Tibial artery (tissue), 4 donors: ENCODE measurements around the gene CD38.
A peak's percentile ranks its signal among the peaks of the same experiment; 100 is the strongest.

ENCODE experiments used
- DNase-seq, 2 donors: peaks; one replicate each; pipeline ENCODE4 v3.0.0-alpha.2; 2019
- H3K27ac ChIP-seq, 2 donors: fragments of 200-600 bp; sonication (generic) in 1 of 2; 1 replicate in 1 of 2; 2 replicates in 1 of 2; pipeline ENCODE4 v1.5.1; 2018 to 2019; ENCODE audit warnings: mild to moderate bottlenecking in 1 of 2
- H3K27me3 ChIP-seq, 2 donors: fragments of 200-600 bp; sonication (generic) in 1 of 2; one replicate each; pipeline versions ENCODE4 v1.5.1 to v1.6.0; 2016 to 2019
- H3K36me3 ChIP-seq, 3 donors: fragments of 200-600 bp; sonication (generic) in 2 of 3; one replicate each; pipeline ENCODE4 v1.5.1; 2016 to 2019; ENCODE audit warnings: mild to moderate bottlenecking in 2 of 3
- H3K4me1 ChIP-seq, 4 donors: fragments of 200-600 bp; sonication (generic) in 2 of 4; 1 replicate in 3 of 4; 2 replicates in 1 of 4; pipeline ENCODE4 v1.5.1; 2016 to 2019
- H3K4me3 ChIP-seq, 2 donors: fragments of 200-600 bp; sonication (generic) in 1 of 2; 1 replicate in 1 of 2; 2 replicates in 1 of 2; pipeline ENCODE4 v1.5.1; 2018 to 2019; ENCODE audit warnings: mild to moderate bottlenecking in 2 of 2
- H3K9me3 ChIP-seq, 3 donors: fragments of 200-600 bp; sonication (generic) in 1 of 3; one replicate each; pipeline ENCODE4 v1.5.1; 2016 to 2019
- intact Hi-C: fragments of 100-400 bp; cut with DNase I; formaldehyde crosslinking; loops from one replicate; pipeline ENCODE4 v1.15.0; 2023; ENCODE audit warnings: low total_unique reads
- TF ChIP-seq, protein P1 (sequence below), 2 experiments: fragments of 200-600 bp in 1 of 2; fragments of 450-650 bp in 1 of 2; IDR thresholded peaks; one replicate each; pipeline ENCODE4 v1.5.1; 2017 to 2019; ENCODE audit warnings: antibody characterized with exemption in 2 of 2, mild to moderate bottlenecking in 1 of 2, moderate library complexity in 1 of 2

The CD38 gene

DNA sequence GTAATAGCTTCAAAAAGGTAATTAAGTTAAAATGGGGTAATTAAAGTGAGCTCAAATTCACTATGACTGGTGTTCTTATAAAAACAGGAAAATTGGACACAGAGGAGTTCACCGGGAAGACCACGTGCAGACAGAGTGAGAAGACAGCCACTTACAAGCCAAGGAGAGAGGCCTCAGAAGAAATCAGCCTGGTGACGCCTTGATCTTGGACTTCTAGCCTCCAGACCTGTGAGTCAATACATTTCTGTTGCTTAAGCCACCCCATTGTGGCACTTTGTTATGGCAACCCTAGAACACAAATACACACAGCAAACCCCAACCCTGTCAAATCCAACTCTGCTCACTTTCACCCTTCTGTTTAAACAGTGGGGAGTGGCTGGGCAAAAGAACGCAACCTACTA, 4.1 kb upstream of the CD38 start:
- H3K36me3 ChIP-seq: no peaks in the 10 kb centered on the region
- no peaks in the 10 kb centered on the region for H3K27me3 ChIP-seq
- H3K4me1 ChIP-seq: peaks cover 0 to 9% (median 4%) of the 10 kb centered on the region in 4 donors
- no peak for DNase-seq
- intact Hi-C loops: no loop called here
- no peak overlapping the region for H3K4me3 ChIP-seq
- no peak overlapping the region for H3K27ac ChIP-seq
- H3K9me3 ChIP-seq: no peaks in the 10 kb centered on the region
- TF ChIP-seq, protein P1, sequence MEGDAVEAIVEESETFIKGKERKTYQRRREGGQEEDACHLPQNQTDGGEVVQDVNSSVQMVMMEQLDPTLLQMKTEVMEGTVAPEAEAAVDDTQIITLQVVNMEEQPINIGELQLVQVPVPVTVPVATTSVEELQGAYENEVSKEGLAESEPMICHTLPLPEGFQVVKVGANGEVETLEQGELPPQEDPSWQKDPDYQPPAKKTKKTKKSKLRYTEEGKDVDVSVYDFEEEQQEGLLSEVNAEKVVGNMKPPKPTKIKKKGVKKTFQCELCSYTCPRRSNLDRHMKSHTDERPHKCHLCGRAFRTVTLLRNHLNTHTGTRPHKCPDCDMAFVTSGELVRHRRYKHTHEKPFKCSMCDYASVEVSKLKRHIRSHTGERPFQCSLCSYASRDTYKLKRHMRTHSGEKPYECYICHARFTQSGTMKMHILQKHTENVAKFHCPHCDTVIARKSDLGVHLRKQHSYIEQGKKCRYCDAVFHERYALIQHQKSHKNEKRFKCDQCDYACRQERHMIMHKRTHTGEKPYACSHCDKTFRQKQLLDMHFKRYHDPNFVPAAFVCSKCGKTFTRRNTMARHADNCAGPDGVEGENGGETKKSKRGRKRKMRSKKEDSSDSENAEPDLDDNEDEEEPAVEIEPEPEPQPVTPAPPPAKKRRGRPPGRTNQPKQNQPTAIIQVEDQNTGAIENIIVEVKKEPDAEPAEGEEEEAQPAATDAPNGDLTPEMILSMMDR (IDR thresholded peaks at IDR 0.05): no peak

DNA sequence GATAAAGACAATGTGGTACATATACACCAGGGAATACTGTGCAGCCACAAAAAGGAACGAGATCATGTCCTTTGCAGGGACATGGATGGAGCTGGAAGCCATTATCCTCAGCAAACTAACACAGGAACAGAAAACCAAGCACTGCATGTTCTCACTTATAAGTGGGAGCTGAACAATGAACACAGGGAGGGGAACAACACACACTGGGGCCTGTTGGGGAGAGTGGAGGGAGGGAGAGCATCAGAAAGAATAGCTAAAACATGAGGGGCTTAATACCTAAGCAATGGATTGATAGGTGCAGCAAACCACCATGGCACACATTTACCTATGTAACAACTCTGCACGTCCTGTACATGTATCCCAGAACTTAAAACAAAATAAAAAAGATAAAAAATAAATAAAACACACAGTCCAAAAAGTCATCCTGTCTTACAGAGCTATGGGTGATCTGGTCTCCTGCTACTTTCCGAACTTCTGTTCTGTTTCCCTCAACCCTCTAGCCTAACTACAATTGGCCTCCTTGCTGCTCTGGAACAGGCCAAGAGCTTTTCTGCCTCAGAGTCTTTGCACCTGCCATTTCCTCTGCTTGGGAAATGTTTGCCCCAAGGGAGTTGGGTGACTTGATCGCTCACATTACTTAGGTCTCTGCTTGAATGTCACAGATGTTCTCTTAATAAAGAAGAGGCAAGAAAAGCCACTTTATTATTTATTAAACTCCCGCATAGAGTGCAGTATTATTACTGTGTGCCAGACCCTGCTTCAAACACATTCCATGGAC, 1.1 kb upstream of the CD38 start:
- Histone ChIP-seq H3K4me3 (no peak overlapping the region), H3K9me3 (no peaks in the 10 kb centered on the region), H3K27ac (no peak overlapping the region), H3K27me3 (no peaks in the 10 kb centered on the region), H3K36me3 (no peaks in the 10 kb centered on the region), H3K4me1 (peaks cover 0 to 16% (median 6%) of the 10 kb centered on the region in 4 donors)
- TF ChIP-seq, protein P1 (IDR thresholded peaks at IDR 0.05): no peak
- DNase-seq: no peak
- intact Hi-C loops: no loop called here

DNA sequence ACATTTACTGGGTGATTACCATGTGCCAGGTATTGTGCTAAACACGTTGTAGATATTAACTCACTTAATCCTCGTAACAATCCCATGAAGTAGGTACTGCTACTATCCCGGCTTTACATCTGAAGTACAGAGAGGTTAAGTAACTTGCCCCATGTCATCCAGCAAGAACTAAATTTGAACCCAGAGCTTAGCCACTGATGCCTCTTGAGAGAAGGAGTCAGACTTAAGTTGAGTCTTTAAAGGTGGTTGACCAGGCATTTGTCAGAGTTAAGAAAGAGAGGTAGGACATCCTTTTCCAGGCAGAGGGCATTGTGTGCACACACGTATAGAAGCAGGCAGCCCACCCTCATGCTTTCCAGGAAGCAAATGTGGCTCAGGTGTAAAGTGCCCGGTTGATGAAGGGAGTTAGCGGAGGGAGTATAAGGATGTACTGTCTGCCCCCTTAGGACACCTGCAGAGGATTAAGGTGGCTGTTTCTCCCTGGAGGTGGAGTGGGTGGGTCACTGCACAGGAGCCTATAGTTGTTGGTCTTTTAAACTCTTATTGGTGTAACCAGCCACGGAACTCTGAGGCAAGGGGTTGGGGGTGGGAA, 335 bp upstream of the CD38 start:
- H3K9me3 ChIP-seq: no peaks in the 10 kb centered on the region
- no peaks in the 10 kb centered on the region for H3K36me3 ChIP-seq
- no peak overlapping the region for H3K27ac ChIP-seq
- H3K4me1 ChIP-seq: peaks cover 0 to 16% (median 6%) of the 10 kb centered on the region in 4 donors
- peak overlapping the region; percentile 53 to 62 for H3K4me3 ChIP-seq
- TF ChIP-seq, protein P1 (IDR thresholded peaks at IDR 0.05): no peak
- intact Hi-C loops: no loop called here
- no peak for DNase-seq
- no peaks in the 10 kb centered on the region for H3K27me3 ChIP-seq

DNA sequence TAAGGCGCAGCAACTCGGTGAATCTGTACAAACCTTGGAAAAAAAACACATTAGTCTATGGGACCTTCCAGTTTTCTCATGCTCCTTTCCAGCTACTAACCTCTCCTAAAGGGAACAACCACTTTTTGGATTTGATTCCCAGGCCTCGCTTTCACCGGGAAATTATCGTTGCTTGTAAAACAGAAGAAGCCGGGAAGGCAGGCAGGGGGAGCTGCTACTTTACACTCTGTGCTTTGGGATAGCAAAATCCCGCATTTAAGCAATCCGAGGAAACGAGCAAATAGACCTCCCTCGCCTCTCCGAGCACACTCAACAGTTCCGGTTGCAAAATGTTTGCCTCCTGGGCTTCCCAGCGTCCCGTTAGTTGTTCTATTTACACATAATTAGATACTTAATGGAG, 1.2 kb downstream of the CD38 start:
- peaks cover 0 to 16% (median 6%) of the 10 kb centered on the region in 4 donors for H3K4me1 ChIP-seq

DNA sequence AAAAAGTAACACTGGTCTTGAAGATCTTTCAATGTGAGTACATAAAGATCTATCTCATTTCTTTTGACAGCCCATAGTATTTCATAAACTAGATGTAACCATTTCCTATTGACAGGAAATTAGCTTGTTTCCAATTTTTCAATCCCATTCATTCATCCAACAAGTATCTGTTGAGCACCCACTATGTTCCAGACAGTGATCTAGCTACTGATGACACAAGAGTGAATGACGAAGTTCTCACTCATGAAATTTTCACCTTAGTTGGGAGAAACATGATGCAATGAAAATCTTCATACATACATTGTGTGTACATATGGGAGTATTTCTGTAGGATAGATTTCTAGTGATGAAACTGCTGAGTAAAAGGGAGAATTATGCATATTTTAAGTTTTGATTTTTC, 1.7 kb downstream of the CD38 start:
- Histone ChIP-seq H3K27me3 (no peaks in the 10 kb centered on the region), H3K27ac (peak overlapping the region; percentile 34 to 42), H3K4me3 (peak overlapping the region; percentile 53 to 62), H3K36me3 (no peaks in the 10 kb centered on the region), H3K9me3 (no peaks in the 10 kb centered on the region), H3K4me1 (peaks cover 0 to 16% (median 6%) of the 10 kb centered on the region in 4 donors)
- TF ChIP-seq, protein P1 (IDR thresholded peaks at IDR 0.05): no peak
- no peak for DNase-seq
- intact Hi-C loops: no loop called here

More for the DNA sequence above, 1.2 kb downstream of the CD38 start:
- Histone ChIP-seq H3K27ac (peak overlapping the region; percentile 34 to 42), H3K4me3 (peak overlapping the region; percentile 53 to 62), H3K27me3 (no peaks in the 10 kb centered on the region), H3K36me3 (no peaks in the 10 kb centered on the region), H3K9me3 (no peaks in the 10 kb centered on the region)
- intact Hi-C loops: no loop called here
- peak; percentile 75 to 83 for DNase-seq
- TF ChIP-seq, protein P1 (IDR thresholded peaks at IDR 0.05): no peak
